ENCODE measurements around the gene VWDE. TPM values are rescaled to one million over a fixed set of nuclear protein-coding genes. Genes with fewer than 3 reads are reported as not detected.

Gene VWDE
- total RNA-seq, 3 donors from 2014 or later, result 8.8 to 17.0 TPM; not detected in 1

DNA sequence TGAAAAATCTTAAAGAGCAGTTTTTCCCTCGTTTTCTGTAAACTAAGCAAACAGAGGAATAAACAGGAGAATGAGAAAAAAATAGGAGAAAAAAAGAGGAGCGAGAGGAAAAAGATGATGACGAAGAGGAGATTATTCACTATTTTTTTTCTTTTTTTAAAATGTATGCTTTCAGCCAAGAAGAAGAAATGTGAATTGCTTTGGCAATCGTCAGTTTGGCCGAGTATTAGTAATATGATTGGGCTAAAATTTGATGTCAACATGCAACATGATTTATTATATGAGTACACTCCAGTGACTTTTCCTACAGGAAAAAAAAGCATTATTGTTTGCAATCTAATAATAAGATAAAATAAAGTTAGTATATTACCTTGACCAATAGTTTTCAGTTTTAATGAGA, 26.3 kb downstream of the VWDE start:
- no peaks in the 10 kb centered on the region for H3K4me1 ChIP-seq
- H3K36me3 ChIP-seq, result no peaks in the 10 kb centered on the region
- no peaks in the 10 kb centered on the region for H3K9me3 ChIP-seq
- no peaks in the 10 kb centered on the region for H3K27me3 ChIP-seq
- TF ChIP-seq, protein P1, sequence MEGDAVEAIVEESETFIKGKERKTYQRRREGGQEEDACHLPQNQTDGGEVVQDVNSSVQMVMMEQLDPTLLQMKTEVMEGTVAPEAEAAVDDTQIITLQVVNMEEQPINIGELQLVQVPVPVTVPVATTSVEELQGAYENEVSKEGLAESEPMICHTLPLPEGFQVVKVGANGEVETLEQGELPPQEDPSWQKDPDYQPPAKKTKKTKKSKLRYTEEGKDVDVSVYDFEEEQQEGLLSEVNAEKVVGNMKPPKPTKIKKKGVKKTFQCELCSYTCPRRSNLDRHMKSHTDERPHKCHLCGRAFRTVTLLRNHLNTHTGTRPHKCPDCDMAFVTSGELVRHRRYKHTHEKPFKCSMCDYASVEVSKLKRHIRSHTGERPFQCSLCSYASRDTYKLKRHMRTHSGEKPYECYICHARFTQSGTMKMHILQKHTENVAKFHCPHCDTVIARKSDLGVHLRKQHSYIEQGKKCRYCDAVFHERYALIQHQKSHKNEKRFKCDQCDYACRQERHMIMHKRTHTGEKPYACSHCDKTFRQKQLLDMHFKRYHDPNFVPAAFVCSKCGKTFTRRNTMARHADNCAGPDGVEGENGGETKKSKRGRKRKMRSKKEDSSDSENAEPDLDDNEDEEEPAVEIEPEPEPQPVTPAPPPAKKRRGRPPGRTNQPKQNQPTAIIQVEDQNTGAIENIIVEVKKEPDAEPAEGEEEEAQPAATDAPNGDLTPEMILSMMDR (IDR thresholded peaks at IDR 0.05), result no peak
- no peak for TF ChIP-seq POLR2AphosphoS5 (IDR thresholded peaks at IDR 0.05)
- no peak for TF ChIP-seq POLR2A (IDR thresholded peaks at IDR 0.05)
- no peak for DNase-seq (ENCODE audit: low spot score in 2 of 2)
- no peak overlapping the region for H3K27ac ChIP-seq
- intact Hi-C loops (cut with DNase I; ENCODE audit: low total_unique reads), result no loop called here
- H3K4me3 ChIP-seq, result no peak overlapping the region

GRCh38 chr7:12373580-12374263, 29.9 kb downstream of the VWDE start:
- TF ChIP-seq POLR2AphosphoS5 (IDR thresholded peaks at IDR 0.05) (no peak), POLR2A (IDR thresholded peaks at IDR 0.05) (no peak)
- TF ChIP-seq, protein P1 (IDR thresholded peaks at IDR 0.05), result no peak
- no peaks in the 10 kb centered on the region for H3K9me3 ChIP-seq
- no peak for DNase-seq (ENCODE audit: low spot score in 2 of 2)
- H3K4me1 ChIP-seq, result no peaks in the 10 kb centered on the region
- no peaks in the 10 kb centered on the region for H3K36me3 ChIP-seq
- intact Hi-C loops (cut with DNase I; ENCODE audit: low total_unique reads), result no loop called here
- H3K4me3 ChIP-seq, result no peak overlapping the region
- H3K27me3 ChIP-seq, result no peaks in the 10 kb centered on the region
- no peak overlapping the region for H3K27ac ChIP-seq

DNA sequence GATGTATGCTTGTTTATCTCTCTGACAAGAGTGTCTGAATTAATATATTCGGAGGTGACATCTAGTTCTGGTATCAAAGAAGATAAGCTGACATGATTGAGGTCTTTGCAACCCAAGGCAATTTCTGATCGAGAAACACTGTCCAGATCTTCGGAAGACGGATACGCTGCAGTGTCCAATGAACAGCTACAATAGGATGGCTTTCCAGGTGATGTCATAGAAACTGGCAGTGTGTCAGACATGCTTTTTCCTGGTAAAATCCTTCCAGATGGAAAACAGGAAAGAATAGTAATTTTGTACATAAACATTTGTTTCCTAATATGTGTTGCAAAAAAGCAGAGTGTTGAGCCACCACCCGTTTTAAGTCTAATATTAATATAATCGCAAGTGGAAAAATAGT, 33.4 kb downstream of the VWDE start:
- intact Hi-C loops (cut with DNase I; ENCODE audit: low total_unique reads), result no loop called here
- Histone ChIP-seq H3K27me3 (no peaks in the 10 kb centered on the region), H3K4me1 (no peaks in the 10 kb centered on the region), H3K27ac (no peak overlapping the region), H3K36me3 (no peaks in the 10 kb centered on the region), H3K9me3 (no peaks in the 10 kb centered on the region), H3K4me3 (no peak overlapping the region)
- no peak for DNase-seq (ENCODE audit: low spot score in 2 of 2)
- TF ChIP-seq POLR2AphosphoS5 (IDR thresholded peaks at IDR 0.05) (no peak), POLR2A (IDR thresholded peaks at IDR 0.05) (no peak)
- TF ChIP-seq, protein P1 (IDR thresholded peaks at IDR 0.05), result no peak

GRCh38 chr7:12369756-12370155, 33.9 kb downstream of the VWDE start:
- DNase-seq (ENCODE audit: low spot score in 2 of 2), result no peak
- H3K27ac ChIP-seq, result no peak overlapping the region
- no peaks in the 10 kb centered on the region for H3K36me3 ChIP-seq
- H3K9me3 ChIP-seq, result no peaks in the 10 kb centered on the region
- TF ChIP-seq POLR2A (IDR thresholded peaks at IDR 0.05) (no peak), POLR2AphosphoS5 (IDR thresholded peaks at IDR 0.05) (no peak)
- TF ChIP-seq, protein P1 (IDR thresholded peaks at IDR 0.05), result no peak
- no peak overlapping the region for H3K4me3 ChIP-seq
- intact Hi-C loops (cut with DNase I; ENCODE audit: low total_unique reads), result no loop called here
- no peaks in the 10 kb centered on the region for H3K4me1 ChIP-seq
- no peaks in the 10 kb centered on the region for H3K27me3 ChIP-seq

GRCh38 chr7:12369072-12369471, 34.6 kb downstream of the VWDE start:
- no peak overlapping the region for H3K27ac ChIP-seq
- intact Hi-C loops (cut with DNase I; ENCODE audit: low total_unique reads), result no loop called here
- no peaks in the 10 kb centered on the region for H3K9me3 ChIP-seq
- no peak overlapping the region for H3K4me3 ChIP-seq
- no peaks in the 10 kb centered on the region for H3K36me3 ChIP-seq
- no peak for DNase-seq (ENCODE audit: low spot score in 2 of 2)
- TF ChIP-seq POLR2AphosphoS5 (IDR thresholded peaks at IDR 0.05) (no peak), POLR2A (IDR thresholded peaks at IDR 0.05) (no peak)
- TF ChIP-seq, protein P1 (IDR thresholded peaks at IDR 0.05), result no peak
- no peaks in the 10 kb centered on the region for H3K4me1 ChIP-seq
- H3K27me3 ChIP-seq, result no peaks in the 10 kb centered on the region
